Cardiac muscle cell (in vitro differentiated cells and primary cell): ENCODE measurements around the gene RNF167. TPM values are rescaled to one million over a fixed set of nuclear protein-coding genes. Genes with fewer than 3 reads are reported as not detected.

Source experiments
- DNase-seq, 2 donors: peaks; one replicate each; pipeline versions ENCODE4 v3.0.0 to v3.0.0-alpha.2; 2010 to 2017; ENCODE audit warnings: low read depth in 1 of 2, low spot score in 1 of 2
- H3K27ac ChIP-seq: fragments of 200-600 bp; sonication (generic); 2 replicates; pipeline ENCODE4 v1.5.1; 2016
- H3K27me3 ChIP-seq: fragments of 200-600 bp; sonication (generic); 2 replicates; pipeline ENCODE4 v1.6.0; 2016; ENCODE audit warnings: control low read depth
- H3K36me3 ChIP-seq: fragments of 200-600 bp; sonication (generic); 2 replicates; pipeline ENCODE4 v1.5.1; 2016; ENCODE audit warnings: control low read depth
- H3K4me1 ChIP-seq: fragments of 200-600 bp; sonication (generic); 2 replicates; pipeline ENCODE4 v1.8.1; 2017; ENCODE audit warnings: low read depth, mild to moderate bottlenecking, mixed run types
- H3K4me3 ChIP-seq: fragments of 200-600 bp; sonication (generic); 2 replicates; pipeline ENCODE4 v1.5.1; 2016; ENCODE audit warnings: mild to moderate bottlenecking
- H3K9me3 ChIP-seq: fragments of 200-600 bp; sonication (generic); 2 replicates; pipeline ENCODE4 v1.5.1; 2017; ENCODE audit warnings: low read depth, mild to moderate bottlenecking, control low read depth
- polyA plus RNA-seq: library from polyadenylated mRNA; unstranded; fragments of >200 nt; fragmentation: Nextera tagmentation; extraction: Ambion mirVana; gene quantifications from 2 replicates; pipeline ENCODE4 v1.2.1, GENCODE V29; 2016
- total RNA-seq: library from RNA; depleted of rRNA; stranded (reverse); fragments of >200 nt; gene quantifications from 2 replicates; pipeline ENCODE4 v1.2.3, GENCODE V29; 2016
- TF ChIP-seq, protein P1 (sequence below): IDR thresholded peaks from 2 replicates; pipeline ENCODE4 v1.5.1; 2012; ENCODE audit warnings: low read depth, mild to moderate bottlenecking, low read length

RNF167 gene
- total and polyA plus RNA-seq, 2 experiments from 2014 or later = 73.4 to 77.1 TPM

DNA sequence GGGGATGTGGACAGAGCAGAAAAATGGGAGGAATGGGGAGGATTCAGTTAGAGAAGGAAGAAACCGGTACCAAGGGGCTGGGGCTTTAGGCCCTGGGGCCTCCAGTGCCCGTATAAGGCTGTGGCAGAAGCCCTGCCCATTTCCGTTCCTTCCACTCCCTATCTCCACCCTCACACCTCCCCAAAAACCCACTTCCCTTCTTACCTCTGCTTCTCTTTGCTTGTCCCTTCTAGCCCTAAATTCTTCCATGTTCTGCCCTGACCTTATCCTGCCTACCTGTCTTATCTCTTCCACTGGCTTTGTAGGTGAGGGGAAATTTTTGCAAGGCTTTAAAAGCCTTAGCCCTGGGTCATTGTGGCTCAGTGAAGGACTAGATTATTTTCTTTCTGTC is 4.1 kb downstream of the RNF167 start:
- Histone ChIP-seq H3K27me3 (no peaks in the 10 kb centered on the region), H3K27ac (peak overlapping the region; percentile 94), H3K4me1 (peaks cover 15% of the 10 kb centered on the region), H3K4me3 (no peak overlapping the region), H3K36me3 (peaks cover 32% of the 10 kb centered on the region), H3K9me3 (no peaks in the 10 kb centered on the region)
- TF ChIP-seq, protein P1, sequence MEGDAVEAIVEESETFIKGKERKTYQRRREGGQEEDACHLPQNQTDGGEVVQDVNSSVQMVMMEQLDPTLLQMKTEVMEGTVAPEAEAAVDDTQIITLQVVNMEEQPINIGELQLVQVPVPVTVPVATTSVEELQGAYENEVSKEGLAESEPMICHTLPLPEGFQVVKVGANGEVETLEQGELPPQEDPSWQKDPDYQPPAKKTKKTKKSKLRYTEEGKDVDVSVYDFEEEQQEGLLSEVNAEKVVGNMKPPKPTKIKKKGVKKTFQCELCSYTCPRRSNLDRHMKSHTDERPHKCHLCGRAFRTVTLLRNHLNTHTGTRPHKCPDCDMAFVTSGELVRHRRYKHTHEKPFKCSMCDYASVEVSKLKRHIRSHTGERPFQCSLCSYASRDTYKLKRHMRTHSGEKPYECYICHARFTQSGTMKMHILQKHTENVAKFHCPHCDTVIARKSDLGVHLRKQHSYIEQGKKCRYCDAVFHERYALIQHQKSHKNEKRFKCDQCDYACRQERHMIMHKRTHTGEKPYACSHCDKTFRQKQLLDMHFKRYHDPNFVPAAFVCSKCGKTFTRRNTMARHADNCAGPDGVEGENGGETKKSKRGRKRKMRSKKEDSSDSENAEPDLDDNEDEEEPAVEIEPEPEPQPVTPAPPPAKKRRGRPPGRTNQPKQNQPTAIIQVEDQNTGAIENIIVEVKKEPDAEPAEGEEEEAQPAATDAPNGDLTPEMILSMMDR = no peak
- no peak for DNase-seq

DNA sequence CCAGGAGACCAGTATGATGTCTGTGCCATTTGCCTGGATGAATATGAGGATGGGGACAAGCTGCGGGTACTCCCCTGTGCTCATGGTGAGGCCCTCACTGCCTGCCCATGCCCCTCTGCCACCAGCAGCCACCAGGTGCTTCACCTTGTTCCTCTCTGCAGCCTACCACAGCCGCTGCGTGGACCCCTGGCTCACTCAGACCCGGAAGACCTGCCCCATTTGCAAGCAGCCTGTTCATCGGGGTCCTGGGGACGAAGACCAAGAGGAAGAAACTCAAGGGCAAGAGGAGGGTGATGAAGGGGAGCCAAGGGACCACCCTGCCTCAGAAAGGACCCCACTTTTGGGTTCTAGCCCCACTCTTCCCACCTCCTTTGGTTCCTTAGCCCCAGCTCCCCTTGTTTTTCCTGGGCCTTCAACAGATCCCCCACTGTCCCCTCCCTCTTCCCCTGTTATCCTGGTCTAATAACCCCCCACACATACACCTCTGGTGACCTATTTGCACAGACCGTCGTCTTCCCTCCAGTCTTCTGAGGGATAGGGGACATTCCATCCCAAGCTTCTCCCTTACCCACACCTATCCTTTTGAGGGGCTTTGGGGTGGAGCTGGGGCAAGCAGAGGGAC is 4.6 kb downstream of the RNF167 start:
- TF ChIP-seq, protein P1 = no peak
- Histone ChIP-seq H3K36me3 (peaks cover 32% of the 10 kb centered on the region), H3K4me1 (peaks cover 15% of the 10 kb centered on the region), H3K27ac (peak overlapping the region; percentile 94), H3K4me3 (no peak overlapping the region), H3K9me3 (no peaks in the 10 kb centered on the region), H3K27me3 (no peaks in the 10 kb centered on the region)
- no peak for DNase-seq

DNA sequence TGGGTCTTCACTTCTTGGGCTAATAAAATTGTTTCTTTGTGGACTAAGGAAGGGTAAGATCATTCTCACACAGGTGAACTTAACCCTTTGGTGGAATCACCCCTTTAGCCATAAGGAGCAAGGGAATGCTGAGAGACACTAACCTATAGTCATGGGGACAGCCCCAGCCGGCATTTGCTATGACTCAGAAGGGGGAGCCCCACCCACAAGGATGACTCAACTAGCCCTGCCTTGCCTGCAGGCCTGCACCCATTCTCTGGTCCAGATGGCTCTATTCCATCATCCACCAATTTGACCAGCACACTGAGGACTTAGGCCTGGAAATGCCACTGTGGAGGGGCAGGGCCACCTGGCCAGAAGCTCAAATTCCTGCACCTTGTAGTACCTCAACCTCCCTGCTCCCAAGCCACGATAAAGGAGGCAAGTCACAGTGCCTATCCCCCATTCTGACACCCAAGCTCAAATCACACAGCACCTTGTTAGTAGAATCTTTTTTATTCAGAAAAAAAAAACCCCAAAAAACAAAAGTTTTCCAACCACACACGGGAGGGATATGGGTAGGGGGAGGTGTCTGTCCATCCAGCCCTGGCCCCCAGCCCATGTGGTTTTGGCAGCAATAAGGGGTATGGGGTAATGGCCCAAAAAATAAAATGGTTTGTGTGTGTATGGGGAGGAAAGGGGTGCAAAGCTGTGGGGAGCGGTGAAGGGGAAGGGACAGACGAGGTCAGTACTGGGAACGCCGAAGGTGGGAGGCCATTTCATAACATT is 5.3 kb downstream of the RNF167 start:
- DNase-seq = peak in 1 of 2 donors; percentile 90
- TF ChIP-seq, protein P1 = no peak
- peaks cover 15% of the 10 kb centered on the region for H3K4me1 ChIP-seq
- peak overlapping the region; percentile 94 for H3K27ac ChIP-seq
- peaks cover 32% of the 10 kb centered on the region for H3K36me3 ChIP-seq
- H3K4me3 ChIP-seq = no peak overlapping the region
- no peaks in the 10 kb centered on the region for H3K27me3 ChIP-seq
- no peaks in the 10 kb centered on the region for H3K9me3 ChIP-seq

DNA sequence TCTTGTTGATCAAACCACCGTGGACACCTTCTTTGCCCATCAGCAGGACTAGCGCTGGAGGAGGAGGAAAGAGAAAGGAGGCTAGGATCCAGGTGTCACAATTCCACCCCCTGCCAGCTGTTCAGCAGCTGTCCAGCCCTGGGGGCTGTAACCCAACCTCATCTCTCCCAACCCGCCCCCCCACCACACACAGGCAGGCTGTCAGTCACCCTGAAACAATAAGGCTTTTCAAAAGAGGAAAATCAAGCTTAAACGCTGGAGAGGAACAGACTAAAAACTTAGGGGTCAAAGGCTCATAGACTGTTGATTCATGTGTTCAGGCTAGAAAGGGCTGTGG is 5.8 kb downstream of the RNF167 start:
- no peaks in the 10 kb centered on the region for H3K9me3 ChIP-seq
- TF ChIP-seq, protein P1 = no peak
- no peak overlapping the region for H3K4me3 ChIP-seq
- DNase-seq = no peak
- no peaks in the 10 kb centered on the region for H3K27me3 ChIP-seq
- peak overlapping the region; percentile 94 for H3K27ac ChIP-seq
- peaks cover 20% of the 10 kb centered on the region for H3K4me1 ChIP-seq
- peaks cover 32% of the 10 kb centered on the region for H3K36me3 ChIP-seq

DNA sequence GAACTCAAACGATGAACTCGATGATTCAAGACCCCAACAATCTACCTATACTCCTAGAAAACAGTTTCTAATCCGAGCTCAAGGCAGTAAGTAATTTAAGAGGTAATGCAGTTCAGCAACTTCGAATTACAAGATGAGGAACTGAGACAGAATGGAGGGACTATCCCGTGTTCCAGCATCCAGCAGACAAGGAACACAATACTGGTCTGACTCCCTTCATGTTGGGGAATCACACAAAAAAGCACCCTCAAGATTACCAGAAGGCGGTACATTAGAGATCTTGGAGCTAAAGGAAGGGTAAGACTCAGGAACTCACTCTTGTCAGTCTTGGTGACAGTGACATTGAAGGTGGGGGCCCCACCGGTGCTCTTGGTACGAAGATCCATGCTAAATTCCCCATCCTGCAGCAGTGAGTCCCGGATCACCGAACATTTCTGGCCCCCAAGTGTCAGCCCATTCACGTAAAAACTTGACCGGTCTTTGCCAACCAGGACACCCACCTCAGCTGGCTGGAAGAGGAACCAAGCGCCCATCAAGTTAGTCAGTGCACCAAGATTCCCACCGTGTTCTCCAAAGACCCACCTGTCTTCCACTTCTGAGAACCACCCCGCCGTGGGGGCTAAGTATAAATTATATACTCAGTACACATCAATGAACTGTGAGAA is 6.4 kb downstream of the RNF167 start:
- Histone ChIP-seq H3K4me1 (peaks cover 19% of the 10 kb centered on the region), H3K4me3 (peak overlapping the region; percentile 96), H3K9me3 (no peaks in the 10 kb centered on the region), H3K27ac (peak overlapping the region; percentile 94), H3K36me3 (peaks cover 32% of the 10 kb centered on the region), H3K27me3 (no peaks in the 10 kb centered on the region)
- TF ChIP-seq, protein P1 = no peak
- no peak for DNase-seq
